HFFc6 (cell line): ENCODE data around the gene LAG3. TPM values are rescaled to one million over a fixed set of nuclear protein-coding genes. Genes with fewer than 3 reads are reported as not detected.

Source experiments
- DNase-seq: peaks from one replicate; pipeline ENCODE4 v3.0.0-alpha.2; 2018
- H3K27ac Mint-ChIP-seq: 2 replicates; pipeline ENCODE4 v1.8.0; 2020; ENCODE audit warnings: mild to moderate bottlenecking, mixed read lengths
- H3K27me3 Mint-ChIP-seq: 2 replicates; pipeline ENCODE4 v1.8.0; 2021; ENCODE audit warnings: mild to moderate bottlenecking, moderate library complexity, mixed read lengths; ENCODE audit not compliant: insufficient read depth
- H3K36me3 Mint-ChIP-seq: 2 replicates; pipeline ENCODE4 v1.8.0; 2021; ENCODE audit warnings: low read depth, mixed read lengths
- H3K4me1 Mint-ChIP-seq: 2 replicates; pipeline ENCODE4 v1.8.0; 2020; ENCODE audit warnings: low read depth, mixed read lengths
- H3K4me3 Mint-ChIP-seq: 2 replicates; pipeline ENCODE4 v1.8.0; 2020; ENCODE audit warnings: mild to moderate bottlenecking, moderate library complexity, mixed read lengths
- H3K9me3 Mint-ChIP-seq: 2 replicates; pipeline ENCODE4 v1.8.0; 2020; ENCODE audit warnings: mild to moderate bottlenecking, mixed read lengths
- CTCF ChIP-seq: fragments of 200-600 bp; sonication (generic); IDR thresholded peaks from 2 replicates; pipeline ENCODE4 v1.5.0; 2021; ENCODE audit warnings: antibody characterized with exemption, mild to moderate bottlenecking
- total RNA-seq, 6 experiments: library from RNA; stranded (reverse); fragmentation: NEBNext Ultra II Directional; extraction: Animal tissue kit (Norgen Biotek cat#: 25700); gene quantifications; 2 replicates in 1 of 6; 3 replicates in 5 of 6; pipeline ENCODE4 v1.2.3, GENCODE V29; 2021

The LAG3 gene
- total RNA-seq, 6 experiments from 2014 or later, result 0.15 to 0.64 (median 0.50) TPM

- Mint-ChIP-seq H3K36me3 (peaks cover 36% of the 10 kb centered on the region), H3K27ac (peak overlapping the region; percentile 100), H3K9me3 (no peaks in the 10 kb centered on the region), H3K27me3 (peaks cover 8% of the 10 kb centered on the region), H3K4me1 (peaks cover 27% of the 10 kb centered on the region), H3K4me3 (peak overlapping the region; percentile 96)
- no peak for TF ChIP-seq CTCF
- no peak for DNase-seq
Measured at GRCh38 chr12:6751767-6752166, 20.6 kb upstream of the LAG3 start.

- peaks cover 32% of the 10 kb centered on the region for H3K36me3 Mint-ChIP-seq
- peak overlapping the region; percentile 96 for H3K4me3 Mint-ChIP-seq
- H3K27ac Mint-ChIP-seq, result peak overlapping the region; percentile 100
- DNase-seq, result peak; percentile 54
- H3K4me1 Mint-ChIP-seq, result peaks cover 27% of the 10 kb centered on the region
- peak; percentile 69 for TF ChIP-seq CTCF
- H3K27me3 Mint-ChIP-seq, result peaks cover 8% of the 10 kb centered on the region
- H3K9me3 Mint-ChIP-seq, result no peaks in the 10 kb centered on the region
Measured at GRCh38 chr12:6752167-6752920, 20.0 kb upstream of the LAG3 start.

GRCh38 chr12:6752921-6753771 lies 19.2 kb upstream of the LAG3 start, which contains the start of gene MLF2:
Gene MLF2 (minus strand): TSS chr12:6753141. CDS start chr12:6752334, 807 bp downstream.
- Mint-ChIP-seq H3K9me3 (no peaks in the 10 kb centered on the region), H3K4me3 (peak within 1 kb of the TSS; percentile 96)
- no peak for TF ChIP-seq CTCF

GRCh38 chr12:6753772-6754356 lies 18.5 kb upstream of the LAG3 start:
- Mint-ChIP-seq H3K36me3 (peaks cover 21% of the 10 kb centered on the region), H3K4me1 (peaks cover 27% of the 10 kb centered on the region), H3K27me3 (peaks cover 4% of the 10 kb centered on the region), H3K4me3 (peak overlapping the region; percentile 96), H3K27ac (peak overlapping the region; percentile 72), H3K9me3 (no peaks in the 10 kb centered on the region)
- TF ChIP-seq CTCF, result peak; percentile 98
- no peak for DNase-seq

More at GRCh38 chr12:6752921-6753771, 19.2 kb upstream of the LAG3 start, which contains the start of gene MLF2:
- Mint-ChIP-seq H3K27me3 (peaks cover 5% of the 10 kb centered on the region), H3K36me3 (peaks cover 24% of the 10 kb centered on the region), H3K27ac (peak within 1 kb of the TSS; percentile 100), H3K4me1 (peaks cover 27% of the 10 kb centered on the region)
- peak; percentile 99 for DNase-seq

- Mint-ChIP-seq H3K27ac (no peak overlapping the region), H3K36me3 (peaks cover 17% of the 10 kb centered on the region), H3K4me1 (peaks cover 27% of the 10 kb centered on the region), H3K9me3 (no peaks in the 10 kb centered on the region), H3K27me3 (peaks cover 4% of the 10 kb centered on the region), H3K4me3 (no peak overlapping the region)
- no peak for DNase-seq
- no peak for TF ChIP-seq CTCF
Measured at GRCh38 chr12:6754411-6754810, 17.9 kb upstream of the LAG3 start.
